GM18519 (cell line): ENCODE measurements around the gene MRAS.
"Not testable (repeated sequence)": the region's sequence is repeated elsewhere in the genome, so short reads cannot be mapped to it uniquely, and the experiment has no call there.

Experiments used
- ATAC-seq: cut with Tn5 transposase; IDR thresholded peaks from one replicate; pipeline ENCODE4 v1.9.1; 2021; ENCODE audit warnings: mild to moderate bottlenecking, moderate library complexity; ENCODE audit not compliant: unreplicated experiment, low FRiP score

The MRAS gene

GRCh38 chr3:138366006-138366759 is 17.8 kb downstream of the MRAS start:
- ATAC-seq: no peak

GRCh38 chr3:138367326-138367850 is 19.0 kb downstream of the MRAS start:
- no peak for ATAC-seq

- no peak for ATAC-seq
Measured at GRCh38 chr3:138367911-138368310, 19.5 kb downstream of the MRAS start.

- no peak for ATAC-seq
Measured at GRCh38 chr3:138369151-138369900, 20.9 kb downstream of the MRAS start.

GRCh38 chr3:138370321-138370720 is 21.9 kb downstream of the MRAS start:
- no peak for ATAC-seq

- ATAC-seq: peak; percentile 100
Measured at GRCh38 chr3:138371070-138371965, 22.9 kb downstream of the MRAS start.

- ATAC-seq: no peak
Measured at GRCh38 chr3:138373087-138373735, 24.8 kb downstream of the MRAS start.

- ATAC-seq: no peak
Measured at GRCh38 chr3:138373736-138374094, 25.3 kb downstream of the MRAS start.

- no peak for ATAC-seq
Measured at GRCh38 chr3:138374573-138375134, 26.3 kb downstream of the MRAS start.

- no peak for ATAC-seq
Measured at GRCh38 chr3:138375447-138375846, 27.1 kb downstream of the MRAS start.

- no peak for ATAC-seq
Measured at GRCh38 chr3:138376663-138377062, 28.3 kb downstream of the MRAS start.

GRCh38 chr3:138377212-138377611 is 28.8 kb downstream of the MRAS start:
- ATAC-seq: not testable (repeated sequence)

- ATAC-seq: no peak
Measured at GRCh38 chr3:138377804-138378203, 29.4 kb downstream of the MRAS start.

- ATAC-seq: no peak
Measured at GRCh38 chr3:138378331-138378730, 30.0 kb downstream of the MRAS start.

GRCh38 chr3:138378990-138379389 is 30.6 kb downstream of the MRAS start:
- no peak for ATAC-seq

GRCh38 chr3:138381413-138381901 is 33.1 kb downstream of the MRAS start:
- no peak for ATAC-seq

- no peak for ATAC-seq
Measured at GRCh38 chr3:138381950-138382715, 33.8 kb downstream of the MRAS start.

- ATAC-seq: no peak
Measured at GRCh38 chr3:138383715-138384465, 35.5 kb downstream of the MRAS start.
